ENCODE measurements around the gene DEFB114.
A peak's percentile ranks its signal among the peaks of the same experiment; 100 is the strongest.

The DEFB114 gene, protein sequence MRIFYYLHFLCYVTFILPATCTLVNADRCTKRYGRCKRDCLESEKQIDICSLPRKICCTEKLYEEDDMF

DNA sequence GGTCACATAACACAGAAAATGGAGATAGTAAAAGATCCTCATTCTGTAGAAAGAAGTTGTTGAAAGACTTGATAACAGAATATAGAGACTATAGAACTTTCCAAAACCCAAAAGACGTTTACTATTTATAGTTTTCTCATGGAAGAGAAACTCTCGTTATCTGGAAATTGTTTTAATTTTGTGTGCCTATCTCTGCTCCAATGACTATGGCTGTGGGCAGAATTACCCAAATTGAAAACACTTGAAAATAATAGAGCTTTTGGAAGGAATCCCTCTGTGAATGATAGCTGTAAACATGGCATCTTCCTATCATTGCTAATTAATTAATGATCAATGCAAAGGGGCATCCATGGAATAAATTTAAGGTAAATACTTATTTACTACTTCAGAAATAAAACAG lies at the start of gene DEFB114:
Gene DEFB114 (minus strand): TSS at position 101 of the 400 bp plus-strand sequence. CDS start 59 bp downstream, at position 42.
- Mint-ChIP-seq H3K36me3 (ENCODE audit: low read depth) (no peaks in the 10 kb centered on the region), H3K4me1 (ENCODE audit: low read depth) (no peaks in the 10 kb centered on the region), H3K4me3 (no peak within 1 kb of the TSS), H3K27me3 (ENCODE audit: low read depth) (no peaks in the 10 kb centered on the region), H3K9me3 (no peaks in the 10 kb centered on the region), H3K27ac (no peak within 1 kb of the TSS)
- no peak for DNase-seq (ENCODE audit: low spot score)

DNA sequence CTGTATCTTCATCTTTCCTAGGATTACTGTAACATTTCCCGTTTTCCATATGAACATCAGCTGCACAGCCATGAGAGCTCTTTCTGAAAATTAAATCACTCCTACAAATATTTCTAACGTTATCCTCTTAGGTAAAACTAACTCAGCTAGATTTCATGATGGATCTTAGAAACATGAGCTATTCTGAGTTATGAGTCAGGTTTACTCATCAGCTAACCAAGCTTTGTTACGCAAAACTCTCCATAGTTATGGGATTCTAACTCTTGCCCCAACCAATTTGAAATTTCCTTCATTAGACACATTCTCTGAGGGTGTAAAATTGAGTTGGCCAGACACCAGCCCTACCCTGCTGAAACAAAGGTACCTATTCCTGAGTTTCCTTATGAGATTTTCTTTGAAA lies 43.9 kb upstream of the DEFB114 start:
- Mint-ChIP-seq H3K9me3 (no peaks in the 10 kb centered on the region), H3K27me3 (ENCODE audit: low read depth) (no peaks in the 10 kb centered on the region), H3K4me1 (ENCODE audit: low read depth) (no peaks in the 10 kb centered on the region), H3K36me3 (ENCODE audit: low read depth) (no peaks in the 10 kb centered on the region), H3K27ac (no peak overlapping the region), H3K4me3 (no peak overlapping the region)
- no peak for DNase-seq (ENCODE audit: low spot score)

- no peaks in the 10 kb centered on the region for H3K27me3 Mint-ChIP-seq (ENCODE audit: low read depth)
- no peaks in the 10 kb centered on the region for H3K4me1 Mint-ChIP-seq (ENCODE audit: low read depth)
- no peaks in the 10 kb centered on the region for H3K36me3 Mint-ChIP-seq (ENCODE audit: low read depth)
- no peak for DNase-seq (ENCODE audit: low spot score)
- no peaks in the 10 kb centered on the region for H3K9me3 Mint-ChIP-seq
- H3K27ac Mint-ChIP-seq: no peak overlapping the region
- no peak overlapping the region for H3K4me3 Mint-ChIP-seq
Measured at GRCh38 chr6:50003139-50003538, 39.2 kb upstream of the DEFB114 start.

GRCh38 chr6:49995278-49995677 lies 31.3 kb upstream of the DEFB114 start:
- H3K4me1 Mint-ChIP-seq (ENCODE audit: low read depth): no peaks in the 10 kb centered on the region
- H3K9me3 Mint-ChIP-seq: no peaks in the 10 kb centered on the region
- H3K27ac Mint-ChIP-seq: no peak overlapping the region
- no peak for DNase-seq (ENCODE audit: low spot score)
- no peak overlapping the region for H3K4me3 Mint-ChIP-seq
- H3K27me3 Mint-ChIP-seq (ENCODE audit: low read depth): no peaks in the 10 kb centered on the region
- H3K36me3 Mint-ChIP-seq (ENCODE audit: low read depth): no peaks in the 10 kb centered on the region

- H3K4me1 Mint-ChIP-seq (ENCODE audit: low read depth): no peaks in the 10 kb centered on the region
- H3K27ac Mint-ChIP-seq: no peak overlapping the region
- no peaks in the 10 kb centered on the region for H3K9me3 Mint-ChIP-seq
- H3K27me3 Mint-ChIP-seq (ENCODE audit: low read depth): no peaks in the 10 kb centered on the region
- no peaks in the 10 kb centered on the region for H3K36me3 Mint-ChIP-seq (ENCODE audit: low read depth)
- DNase-seq (ENCODE audit: low spot score): no peak
- no peak overlapping the region for H3K4me3 Mint-ChIP-seq
Measured at GRCh38 chr6:49988900-49989299, 24.9 kb upstream of the DEFB114 start.

- H3K36me3 Mint-ChIP-seq (ENCODE audit: low read depth): no peaks in the 10 kb centered on the region
- H3K27me3 Mint-ChIP-seq (ENCODE audit: low read depth): no peaks in the 10 kb centered on the region
- H3K4me1 Mint-ChIP-seq (ENCODE audit: low read depth): no peaks in the 10 kb centered on the region
- H3K27ac Mint-ChIP-seq: no peak overlapping the region
- H3K9me3 Mint-ChIP-seq: no peaks in the 10 kb centered on the region
- no peak overlapping the region for H3K4me3 Mint-ChIP-seq
- DNase-seq (ENCODE audit: low spot score): no peak
Measured at GRCh38 chr6:49987749-49988148, 23.8 kb upstream of the DEFB114 start.

- Mint-ChIP-seq H3K36me3 (ENCODE audit: low read depth) (no peaks in the 10 kb centered on the region), H3K4me1 (ENCODE audit: low read depth) (no peaks in the 10 kb centered on the region), H3K27me3 (ENCODE audit: low read depth) (no peaks in the 10 kb centered on the region), H3K4me3 (no peak overlapping the region), H3K9me3 (no peaks in the 10 kb centered on the region), H3K27ac (no peak overlapping the region)
- no peak for DNase-seq (ENCODE audit: low spot score)
Measured at GRCh38 chr6:49986551-49986950, 22.6 kb upstream of the DEFB114 start.

GRCh38 chr6:49982046-49982445 lies 18.1 kb upstream of the DEFB114 start:
- Mint-ChIP-seq H3K27me3 (ENCODE audit: low read depth) (no peaks in the 10 kb centered on the region), H3K27ac (no peak overlapping the region), H3K9me3 (no peaks in the 10 kb centered on the region), H3K4me1 (ENCODE audit: low read depth) (peaks cover 16% of the 10 kb centered on the region), H3K36me3 (ENCODE audit: low read depth) (no peaks in the 10 kb centered on the region), H3K4me3 (no peak overlapping the region)
- DNase-seq (ENCODE audit: low spot score): no peak

- no peak for DNase-seq (ENCODE audit: low spot score)
- no peaks in the 10 kb centered on the region for H3K27me3 Mint-ChIP-seq (ENCODE audit: low read depth)
- peaks cover 16% of the 10 kb centered on the region for H3K4me1 Mint-ChIP-seq (ENCODE audit: low read depth)
- H3K4me3 Mint-ChIP-seq: no peak overlapping the region
- no peaks in the 10 kb centered on the region for H3K9me3 Mint-ChIP-seq
- H3K36me3 Mint-ChIP-seq (ENCODE audit: low read depth): no peaks in the 10 kb centered on the region
- no peak overlapping the region for H3K27ac Mint-ChIP-seq
Measured at GRCh38 chr6:49980898-49981297, 16.9 kb upstream of the DEFB114 start.

GRCh38 chr6:49979584-49979983 lies 15.6 kb upstream of the DEFB114 start:
- Mint-ChIP-seq H3K36me3 (ENCODE audit: low read depth) (no peaks in the 10 kb centered on the region), H3K27me3 (ENCODE audit: low read depth) (no peaks in the 10 kb centered on the region), H3K27ac (peak overlapping the region; percentile 4), H3K9me3 (no peaks in the 10 kb centered on the region), H3K4me1 (ENCODE audit: low read depth) (peaks cover 16% of the 10 kb centered on the region), H3K4me3 (no peak overlapping the region)
- no peak for DNase-seq (ENCODE audit: low spot score)

- DNase-seq (ENCODE audit: low spot score): no peak
- peak overlapping the region; percentile 77 for H3K4me3 Mint-ChIP-seq
- H3K36me3 Mint-ChIP-seq (ENCODE audit: low read depth): no peaks in the 10 kb centered on the region
- peak overlapping the region; percentile 26 for H3K27ac Mint-ChIP-seq
- H3K4me1 Mint-ChIP-seq (ENCODE audit: low read depth): peaks cover 16% of the 10 kb centered on the region
- no peaks in the 10 kb centered on the region for H3K9me3 Mint-ChIP-seq
- H3K27me3 Mint-ChIP-seq (ENCODE audit: low read depth): no peaks in the 10 kb centered on the region
Measured at GRCh38 chr6:49978332-49979226, 14.6 kb upstream of the DEFB114 start.

- no peak for DNase-seq (ENCODE audit: low spot score)
- Mint-ChIP-seq H3K4me1 (ENCODE audit: low read depth) (no peaks in the 10 kb centered on the region), H3K36me3 (ENCODE audit: low read depth) (no peaks in the 10 kb centered on the region), H3K9me3 (no peaks in the 10 kb centered on the region), H3K4me3 (no peak within 1 kb of the TSS), H3K27me3 (ENCODE audit: low read depth) (no peaks in the 10 kb centered on the region), H3K27ac (no peak within 1 kb of the TSS)
Measured at GRCh38 chr6:49969605-49970004, 5.6 kb upstream of the DEFB114 start, which contains the start of gene DEFB113. TSS of gene DEFB113 (minus strand) at chr6:49969625. CDS start at chr6:49969625, 0 bp downstream.

- no peaks in the 10 kb centered on the region for H3K27me3 Mint-ChIP-seq (ENCODE audit: low read depth)
- H3K36me3 Mint-ChIP-seq (ENCODE audit: low read depth): no peaks in the 10 kb centered on the region
- H3K9me3 Mint-ChIP-seq: no peaks in the 10 kb centered on the region
- no peaks in the 10 kb centered on the region for H3K4me1 Mint-ChIP-seq (ENCODE audit: low read depth)
- H3K27ac Mint-ChIP-seq: no peak overlapping the region
- no peak overlapping the region for H3K4me3 Mint-ChIP-seq
- DNase-seq (ENCODE audit: low spot score): no peak
Measured at GRCh38 chr6:49966823-49967222, 2.9 kb upstream of the DEFB114 start.

DNA sequence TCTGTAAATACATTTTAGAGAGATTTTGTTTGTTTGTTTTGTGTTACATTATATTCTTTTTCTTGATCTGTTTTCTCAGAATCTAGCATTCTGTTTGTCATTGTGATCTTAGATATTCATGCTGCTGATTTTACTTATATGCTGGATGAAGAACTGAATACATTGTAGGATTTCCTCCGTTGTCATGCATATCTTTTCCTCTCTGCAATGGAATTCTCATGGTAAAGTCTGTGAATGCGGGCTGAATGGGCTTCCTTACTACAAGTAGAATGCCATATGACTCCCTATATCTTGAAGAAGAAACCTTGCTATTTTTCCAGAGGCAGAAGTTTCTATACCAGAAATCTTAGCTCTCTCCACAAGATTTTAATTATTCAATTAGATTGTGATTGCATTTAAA lies 2.4 kb upstream of the DEFB114 start:
- Mint-ChIP-seq H3K9me3 (no peaks in the 10 kb centered on the region), H3K27me3 (ENCODE audit: low read depth) (no peaks in the 10 kb centered on the region), H3K4me1 (ENCODE audit: low read depth) (no peaks in the 10 kb centered on the region), H3K27ac (no peak overlapping the region), H3K36me3 (ENCODE audit: low read depth) (no peaks in the 10 kb centered on the region), H3K4me3 (no peak overlapping the region)
- DNase-seq (ENCODE audit: low spot score): no peak

Data from T-helper 2 cell treated with Interferon-gamma antibody and Interleukin-4, amounts not matched to agents 5 μg/mL and 100 μg/mL, for 36 hours (primary cell).